A549 treated with AZD9567 at 1 μM for 4 hours (cell line): ENCODE measurements around the gene KERA. TPM values are rescaled to one million over a fixed set of nuclear protein-coding genes. Genes with fewer than 3 reads are reported as not detected.

Source experiments
- total RNA-seq: library from RNA; stranded (reverse); fragments of 200-300 nt; extraction: Qiagen RNA extraction; gene quantifications from 5 replicates; pipeline ENCODE4 v1.2.3, GENCODE V29; 2022; ENCODE audit not compliant: insufficient read depth

KERA gene, protein sequence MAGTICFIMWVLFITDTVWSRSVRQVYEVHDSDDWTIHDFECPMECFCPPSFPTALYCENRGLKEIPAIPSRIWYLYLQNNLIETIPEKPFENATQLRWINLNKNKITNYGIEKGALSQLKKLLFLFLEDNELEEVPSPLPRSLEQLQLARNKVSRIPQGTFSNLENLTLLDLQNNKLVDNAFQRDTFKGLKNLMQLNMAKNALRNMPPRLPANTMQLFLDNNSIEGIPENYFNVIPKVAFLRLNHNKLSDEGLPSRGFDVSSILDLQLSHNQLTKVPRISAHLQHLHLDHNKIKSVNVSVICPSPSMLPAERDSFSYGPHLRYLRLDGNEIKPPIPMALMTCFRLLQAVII
- not detected in 5 replicates for total RNA-seq

DNA sequence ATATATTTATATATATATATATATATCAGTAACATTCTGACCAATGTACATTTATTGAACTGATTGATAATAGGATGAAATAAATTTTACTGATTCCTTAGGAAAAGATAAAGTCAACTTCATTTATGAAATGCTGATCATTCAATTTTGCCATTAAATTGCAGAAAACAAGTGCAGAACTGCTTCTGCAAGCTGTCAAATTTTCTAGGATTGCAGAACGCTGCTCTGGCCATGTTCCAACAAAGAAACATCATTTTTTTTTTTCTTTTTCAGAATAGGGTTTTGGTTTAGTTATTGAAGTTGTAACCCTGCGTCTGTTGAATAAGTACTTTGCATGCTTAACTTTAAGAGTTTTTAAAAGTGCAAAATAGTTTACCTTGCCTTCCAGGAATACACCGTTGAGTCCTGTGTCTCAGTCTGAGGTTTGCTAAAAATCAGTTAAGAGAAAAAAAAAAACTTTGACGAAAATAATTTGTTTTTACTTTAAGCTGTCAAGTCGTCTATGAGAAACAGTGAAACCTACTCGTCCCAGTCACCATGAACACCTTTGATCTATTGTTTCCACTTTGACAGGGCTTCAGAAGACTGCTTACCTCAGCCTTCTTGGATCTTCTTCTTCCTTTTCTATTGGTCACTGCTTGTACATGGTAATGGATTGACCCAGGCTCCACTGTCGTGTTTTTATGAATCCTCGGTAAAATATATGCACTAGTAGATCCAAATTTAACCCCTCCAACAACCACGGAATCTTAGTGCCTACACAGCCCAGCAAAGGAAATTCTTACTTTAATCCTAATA lies at the start of gene KERA:
Gene KERA (minus strand): TSS at position 657 of the 798 bp plus-strand sequence. CDS start 1,743 bp downstream, outside the sequence.

GRCh38 chr12:91004872-91005271 lies 53.0 kb downstream of the KERA start, which contains the start of gene EPYC:
EPYC (minus strand) TSS chr12:91004972; CDS start chr12:91002565, 2,407 bp downstream.

Other genes starting within 250 kb of the KERA start
- not detected in 5 replicates for gene CCER1, start 102.8 kb downstream of the KERA start, total RNA-seq
- gene EPYC, start 53.1 kb downstream of the KERA start, total RNA-seq = not detected in 5 replicates
- 0.07 to 4.1 TPM (median 0.29 TPM) in 5 replicates for gene LUM, start 53.5 kb upstream of the KERA start, total RNA-seq
- gene DCN, start 124.8 kb upstream of the KERA start, total RNA-seq = not detected in 5 replicates